Left cardiac atrium (tissue), 2 donors: Measurements from ENCODE around the gene PLXNB1. TPM values are rescaled to one million over a fixed set of nuclear protein-coding genes. Genes with fewer than 3 reads are reported as not detected.

ENCODE experiments used
- total RNA-seq, 2 donors: library from RNA; stranded (reverse); fragmentation: NEBNext Ultra II Directional; extraction: Animal tissue kit (Norgen Biotek cat#: 25700); gene quantifications; one replicate each; pipeline ENCODE4 v1.2.1, GENCODE V29; 2021
- donor health status: DM: no; HTN: yes; CAD: no; lungs with severe emphysema.
- donor health status: DM: yes; HTN: yes; CAD: no.

Gene PLXNB1
- total RNA-seq, 2 donors from 2014 or later = 43.3 to 55.0 TPM

Other genes with a start within 250 kb of the PLXNB1 start
- gene CDC25A, start 241.7 kb downstream of the PLXNB1 start, total RNA-seq = under 1 TPM; 0.65 to 0.94 TPM
- 1 to 10 TPM in 1 of 2 donors, under 1 TPM in 1; 0.34 to 2.6 TPM for gene CAMP, start 206.6 kb downstream of the PLXNB1 start, total RNA-seq
- 1 to 10 TPM; 8.2 to 9.2 TPM for gene ZNF589, start 189.0 kb downstream of the PLXNB1 start, total RNA-seq
- 10 to 100 TPM; 19.0 to 20.0 TPM for gene NME6, start 128.7 kb downstream of the PLXNB1 start, total RNA-seq
- not detected for gene SPINK8, start 96.4 kb downstream of the PLXNB1 start, total RNA-seq
- not detected for gene FBXW12, start 57.9 kb downstream of the PLXNB1 start, total RNA-seq
- gene CCDC51, start 10.0 kb upstream of the PLXNB1 start, total RNA-seq = 10 to 100 TPM in 1 of 2 donors, 1 to 10 TPM in 1; 7.0 to 10.9 TPM
- 100 to 1,000 TPM; 190 to 238 TPM for gene TMA7, start 10.2 kb upstream of the PLXNB1 start, total RNA-seq
- gene ATRIP, start 16.7 kb upstream of the PLXNB1 start, total RNA-seq = 1 to 10 TPM; 3.9 to 5.7 TPM
- 100 to 1,000 TPM in 1 of 2 donors, 10 to 100 TPM in 1; 73.3 to 108 TPM for gene SHISA5, start 74.1 kb upstream of the PLXNB1 start, total RNA-seq
- gene PFKFB4, start 126.7 kb upstream of the PLXNB1 start, total RNA-seq = 1 to 10 TPM; 2.0 to 2.9 TPM
- not detected for gene UCN2, start 133.7 kb upstream of the PLXNB1 start, total RNA-seq
- 1 to 10 TPM; 5.2 to 5.5 TPM for gene COL7A1, start 165.2 kb upstream of the PLXNB1 start, total RNA-seq
- gene UQCRC1, start 179.6 kb upstream of the PLXNB1 start, total RNA-seq = 100 to 1,000 TPM; 583 to 651 TPM
- gene TMEM89, start 191.7 kb upstream of the PLXNB1 start, total RNA-seq = not detected
- gene SLC26A6, start 205.4 kb upstream of the PLXNB1 start, total RNA-seq = 10 to 100 TPM; 11.2 to 14.6 TPM
- under 1 TPM; 0.24 to 0.39 TPM for gene CELSR3, start 232.8 kb upstream of the PLXNB1 start, total RNA-seq